Measurements from ENCODE around the gene RPS6KL1.

The RPS6KL1 gene

GRCh38 chr14:74921053-74921620 is 1.9 kb downstream of the RPS6KL1 start:
- Histone ChIP-seq H3K36me3 (replicated peaks in 1 of 2; ENCODE audit: control insufficient read depth in 2 of 2, insufficient read depth in 2 of 2, low read length in 2 of 2) (peaks cover 0 to 3% of the 10 kb centered on the region in 2 donors), H2AK5ac (ENCODE audit: low read depth, low read length) (no peak overlapping the region), H4K8ac (ENCODE audit: low read depth, low read length) (no peak overlapping the region), H3K4me1 (ENCODE audit: control insufficient read depth in 2 of 2, insufficient read depth in 1 of 2, low read depth in 1 of 2, low read length in 2 of 2) (peaks cover 0 to 5% of the 10 kb centered on the region in 2 donors), H3K9ac (ENCODE audit: low read depth, low read length, poor library complexity) (no peak overlapping the region), H3K27me3 (ENCODE audit: control insufficient read depth in 3 of 3, insufficient read depth in 3 of 3, low read depth in 1 of 3, low read length in 3 of 3) (peaks cover 0 to 3% (median 0%) of the 10 kb centered on the region in 3 experiments), H3K4me2 (ENCODE audit: insufficient read depth, low read length, poor library complexity, severe bottlenecking) (no peak overlapping the region), H2BK15ac (ENCODE audit: low read length) (no peak overlapping the region), H3K4ac (ENCODE audit: low read length) (no peak overlapping the region), H3K18ac (ENCODE audit: low read length) (no peak overlapping the region), H2BK12ac (ENCODE audit: low read length) (no peak overlapping the region), H2BK5ac (ENCODE audit: low read length) (no peak overlapping the region), H3K79me1 (ENCODE audit: low read depth, low read length) (peaks cover 5% of the 10 kb centered on the region), H3K27ac (replicated peaks; ENCODE audit: low read length) (no peak overlapping the region), H2BK120ac (ENCODE audit: low read depth, low read length) (no peak overlapping the region), H2AFZ (ENCODE audit: low read length) (no peak overlapping the region), H3K4me3 (ENCODE audit: low read length in 2 of 2) (no peak overlapping the region), H3K23ac (ENCODE audit: low read depth, low read length, poor library complexity) (no peak overlapping the region), H3K9me3 (replicated peaks in 1 of 2; ENCODE audit: control insufficient read depth in 2 of 2, insufficient read depth in 1 of 2, low read depth in 1 of 2, low read length in 2 of 2) (no peaks in the 10 kb centered on the region), H4K91ac (ENCODE audit: low read depth, low read length, poor library complexity) (no peak overlapping the region), H3K14ac (ENCODE audit: low read length) (no peak overlapping the region)
- WGBS, 2 donors (ENCODE audit: extremely low coverage in 2 of 2, insufficient read length in 2 of 2, insufficient replicate concordance in 1 of 2): no CpG with 5 or more reads among the region's 19 CpGs
- no peak for DNase-seq (ENCODE audit: low spot score)

DNA sequence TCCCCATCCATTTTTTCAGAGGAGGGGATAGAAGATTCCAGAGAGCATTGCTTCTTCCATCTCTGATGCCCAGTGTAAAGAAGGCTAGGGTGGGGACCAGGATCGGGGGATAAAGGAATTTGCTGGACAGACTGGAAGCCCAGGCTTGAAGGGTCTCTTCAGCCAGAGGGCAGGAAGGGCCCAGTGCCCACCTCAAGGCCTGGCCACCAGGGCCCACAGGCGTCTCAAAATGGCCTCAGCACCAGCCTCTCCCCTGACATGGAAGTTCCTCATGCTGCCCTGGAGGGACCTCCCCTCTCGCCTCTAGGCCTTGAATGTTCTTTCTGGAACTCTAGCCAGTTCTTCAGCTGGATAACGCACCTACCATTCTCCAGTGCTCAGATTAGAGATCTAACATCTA is 2.8 kb downstream of the RPS6KL1 start:
- no CpG with 5 or more reads among the region's 4 CpGs for WGBS, 2 donors (ENCODE audit: extremely low coverage in 2 of 2, insufficient read length in 2 of 2, insufficient replicate concordance in 1 of 2)
- Histone ChIP-seq H2BK5ac (ENCODE audit: low read length) (no peak overlapping the region), H3K4ac (ENCODE audit: low read length) (no peak overlapping the region), H3K27me3 (ENCODE audit: control insufficient read depth in 3 of 3, insufficient read depth in 3 of 3, low read depth in 1 of 3, low read length in 3 of 3) (peaks cover 0 to 3% (median 0%) of the 10 kb centered on the region in 3 experiments), H3K9me3 (replicated peaks in 1 of 2; ENCODE audit: control insufficient read depth in 2 of 2, insufficient read depth in 1 of 2, low read depth in 1 of 2, low read length in 2 of 2) (no peaks in the 10 kb centered on the region), H2BK12ac (ENCODE audit: low read length) (no peak overlapping the region), H4K91ac (ENCODE audit: low read depth, low read length, poor library complexity) (no peak overlapping the region), H3K14ac (ENCODE audit: low read length) (no peak overlapping the region), H3K4me3 (ENCODE audit: low read length in 2 of 2) (no peak overlapping the region), H3K4me2 (ENCODE audit: insufficient read depth, low read length, poor library complexity, severe bottlenecking) (no peak overlapping the region), H3K36me3 (replicated peaks in 1 of 2; ENCODE audit: control insufficient read depth in 2 of 2, insufficient read depth in 2 of 2, low read length in 2 of 2) (peaks cover 0 to 3% of the 10 kb centered on the region in 2 donors), H2AK5ac (ENCODE audit: low read depth, low read length) (no peak overlapping the region), H3K23ac (ENCODE audit: low read depth, low read length, poor library complexity) (no peak overlapping the region), H4K8ac (ENCODE audit: low read depth, low read length) (no peak overlapping the region), H3K79me1 (ENCODE audit: low read depth, low read length) (peaks cover 5% of the 10 kb centered on the region), H2BK120ac (ENCODE audit: low read depth, low read length) (no peak overlapping the region), H3K27ac (replicated peaks; ENCODE audit: low read length) (no peak overlapping the region), H2BK15ac (ENCODE audit: low read length) (no peak overlapping the region), H3K4me1 (ENCODE audit: control insufficient read depth in 2 of 2, insufficient read depth in 1 of 2, low read depth in 1 of 2, low read length in 2 of 2) (peaks cover 0 to 5% of the 10 kb centered on the region in 2 donors), H3K9ac (ENCODE audit: low read depth, low read length, poor library complexity) (no peak overlapping the region), H3K18ac (ENCODE audit: low read length) (no peak overlapping the region), H2AFZ (ENCODE audit: low read length) (no peak overlapping the region)
- DNase-seq (ENCODE audit: low spot score): no peak

DNA sequence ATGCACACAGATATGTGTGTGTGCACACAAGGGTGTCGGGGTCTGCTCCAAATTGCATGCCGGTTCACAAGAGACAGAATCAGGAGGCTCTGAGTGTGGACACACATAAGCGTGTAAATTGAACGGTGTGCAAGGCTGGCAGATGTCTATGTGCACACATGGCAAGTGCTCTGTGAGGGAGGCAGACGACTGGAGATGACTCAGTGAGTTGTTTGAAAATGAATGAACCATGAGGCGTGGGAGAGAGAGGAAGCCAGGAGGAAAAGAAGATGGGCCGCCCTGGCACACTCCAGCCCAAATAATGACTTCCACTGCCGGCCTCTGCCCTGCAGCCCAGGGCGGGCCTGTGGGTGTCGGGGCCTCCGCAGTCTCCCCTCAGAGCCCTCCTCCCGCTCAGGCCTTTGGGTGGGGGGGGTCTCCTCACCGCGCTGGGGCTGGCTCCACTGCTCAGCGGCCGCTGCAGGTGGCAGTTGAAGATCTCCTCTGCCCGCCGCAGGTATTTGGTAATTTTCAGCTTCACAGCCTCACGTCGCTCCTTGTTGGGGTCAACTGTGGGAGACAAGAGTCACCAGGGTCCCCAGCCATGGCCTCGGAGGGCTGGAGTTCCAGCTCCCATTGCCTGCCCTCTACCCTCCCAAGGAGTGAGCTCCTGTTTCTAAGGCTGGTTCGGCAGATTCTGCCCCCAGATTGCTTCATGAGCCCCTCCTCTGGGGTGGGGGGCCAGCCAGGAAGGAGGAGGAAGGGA is 3.5 kb downstream of the RPS6KL1 start:
- Histone ChIP-seq H3K23ac (ENCODE audit: low read depth, low read length, poor library complexity) (no peak overlapping the region), H3K36me3 (replicated peaks in 1 of 2; ENCODE audit: control insufficient read depth in 2 of 2, insufficient read depth in 2 of 2, low read length in 2 of 2) (peaks cover 0 to 3% of the 10 kb centered on the region in 2 donors), H2BK15ac (ENCODE audit: low read length) (no peak overlapping the region), H3K14ac (ENCODE audit: low read length) (peak overlapping the region; percentile 27), H2AK5ac (ENCODE audit: low read depth, low read length) (no peak overlapping the region), H3K4me1 (ENCODE audit: control insufficient read depth in 2 of 2, insufficient read depth in 1 of 2, low read depth in 1 of 2, low read length in 2 of 2) (peaks cover 0 to 5% of the 10 kb centered on the region in 2 donors), H2BK12ac (ENCODE audit: low read length) (no peak overlapping the region), H3K27me3 (ENCODE audit: control insufficient read depth in 3 of 3, insufficient read depth in 3 of 3, low read depth in 1 of 3, low read length in 3 of 3) (peaks cover 0 to 3% (median 0%) of the 10 kb centered on the region in 3 experiments), H3K18ac (ENCODE audit: low read length) (no peak overlapping the region), H3K4me2 (ENCODE audit: insufficient read depth, low read length, poor library complexity, severe bottlenecking) (no peak overlapping the region), H4K8ac (ENCODE audit: low read depth, low read length) (peak overlapping the region; percentile 31), H3K27ac (replicated peaks; ENCODE audit: low read length) (no peak overlapping the region), H2BK5ac (ENCODE audit: low read length) (no peak overlapping the region), H3K79me1 (ENCODE audit: low read depth, low read length) (peaks cover 5% of the 10 kb centered on the region), H3K9me3 (replicated peaks in 1 of 2; ENCODE audit: control insufficient read depth in 2 of 2, insufficient read depth in 1 of 2, low read depth in 1 of 2, low read length in 2 of 2) (no peaks in the 10 kb centered on the region), H2BK120ac (ENCODE audit: low read depth, low read length) (no peak overlapping the region), H3K9ac (ENCODE audit: low read depth, low read length, poor library complexity) (peak overlapping the region; percentile 75), H4K91ac (ENCODE audit: low read depth, low read length, poor library complexity) (no peak overlapping the region), H3K4me3 (ENCODE audit: low read length in 2 of 2) (no peak overlapping the region), H3K4ac (ENCODE audit: low read length) (no peak overlapping the region), H2AFZ (ENCODE audit: low read length) (no peak overlapping the region)
- no CpG with 5 or more reads among the region's 22 CpGs for WGBS, 2 donors (ENCODE audit: extremely low coverage in 2 of 2, insufficient read length in 2 of 2, insufficient replicate concordance in 1 of 2)
- no peak for DNase-seq (ENCODE audit: low spot score)

- H3K23ac ChIP-seq (ENCODE audit: low read depth, low read length, poor library complexity): peak overlapping the region; percentile 62
- H2BK12ac ChIP-seq (ENCODE audit: low read length): no peak overlapping the region
- H3K4ac ChIP-seq (ENCODE audit: low read length): no peak overlapping the region
- H4K91ac ChIP-seq (ENCODE audit: low read depth, low read length, poor library complexity): no peak overlapping the region
- no peaks in the 10 kb centered on the region for H3K9me3 ChIP-seq (replicated peaks in 1 of 2; ENCODE audit: control insufficient read depth in 2 of 2, insufficient read depth in 1 of 2, low read depth in 1 of 2, low read length in 2 of 2)
- no peak overlapping the region for H2BK15ac ChIP-seq (ENCODE audit: low read length)
- H3K27me3 ChIP-seq (ENCODE audit: control insufficient read depth in 3 of 3, insufficient read depth in 3 of 3, low read depth in 1 of 3, low read length in 3 of 3): no peaks in the 10 kb centered on the region
- peak overlapping the region; percentile 85 for H2BK5ac ChIP-seq (ENCODE audit: low read length)
- no CpG with 5 or more reads among the region's 9 CpGs for WGBS, 2 donors (ENCODE audit: extremely low coverage in 2 of 2, insufficient read length in 2 of 2, insufficient replicate concordance in 1 of 2)
- no peak for DNase-seq (ENCODE audit: low spot score)
- H3K18ac ChIP-seq (ENCODE audit: low read length): peak overlapping the region; percentile 25
- H3K4me2 ChIP-seq (ENCODE audit: insufficient read depth, low read length, poor library complexity, severe bottlenecking): no peak overlapping the region
- H3K27ac ChIP-seq (replicated peaks; ENCODE audit: low read length): no peak overlapping the region
- H4K8ac ChIP-seq (ENCODE audit: low read depth, low read length): no peak overlapping the region
- H2AFZ ChIP-seq (ENCODE audit: low read length): no peak overlapping the region
- H3K36me3 ChIP-seq (replicated peaks in 1 of 2; ENCODE audit: control insufficient read depth in 2 of 2, insufficient read depth in 2 of 2, low read length in 2 of 2): peaks cover 0 to 3% of the 10 kb centered on the region in 2 donors
- H2AK5ac ChIP-seq (ENCODE audit: low read depth, low read length): no peak overlapping the region
- H3K79me1 ChIP-seq (ENCODE audit: low read depth, low read length): peaks cover 5% of the 10 kb centered on the region
- no peak overlapping the region for H2BK120ac ChIP-seq (ENCODE audit: low read depth, low read length)
- peak overlapping the region in 1 of 2 donors; percentile 43 for H3K4me3 ChIP-seq (ENCODE audit: low read length in 2 of 2)
- H3K9ac ChIP-seq (ENCODE audit: low read depth, low read length, poor library complexity): no peak overlapping the region
- H3K4me1 ChIP-seq (ENCODE audit: control insufficient read depth in 2 of 2, insufficient read depth in 1 of 2, low read depth in 1 of 2, low read length in 2 of 2): peaks cover 0 to 5% of the 10 kb centered on the region in 2 donors
- H3K14ac ChIP-seq (ENCODE audit: low read length): peak overlapping the region; percentile 32
Measured at GRCh38 chr14:74918380-74918779, 4.7 kb downstream of the RPS6KL1 start.
